Uterus (tissue), 2 donors: ENCODE results near the gene HOTAIR.

Experiments used
- POLR2A ChIP-seq, 2 donors: fragments of 450-650 bp; IDR thresholded peaks; one replicate each; pipeline ENCODE4 v1.6.1; 2016; ENCODE audit warnings: antibody characterized with exemption in 2 of 2, mild to moderate bottlenecking in 1 of 2, moderate library complexity in 1 of 2
- TF ChIP-seq, protein P1 (sequence below), 4 experiments: fragments of 200-600 bp in 2 of 4; fragments of 450-650 bp in 2 of 4; sonication (generic) in 2 of 4; IDR thresholded peaks; one replicate each; pipeline ENCODE4 v1.5.1; 2016 to 2019; ENCODE audit warnings: antibody characterized with exemption in 4 of 4, mild to moderate bottlenecking in 2 of 4, moderate library complexity in 1 of 4

GRCh38 chr12:53941750-53942149, 33.0 kb downstream of the HOTAIR start:
- TF ChIP-seq, protein P1, sequence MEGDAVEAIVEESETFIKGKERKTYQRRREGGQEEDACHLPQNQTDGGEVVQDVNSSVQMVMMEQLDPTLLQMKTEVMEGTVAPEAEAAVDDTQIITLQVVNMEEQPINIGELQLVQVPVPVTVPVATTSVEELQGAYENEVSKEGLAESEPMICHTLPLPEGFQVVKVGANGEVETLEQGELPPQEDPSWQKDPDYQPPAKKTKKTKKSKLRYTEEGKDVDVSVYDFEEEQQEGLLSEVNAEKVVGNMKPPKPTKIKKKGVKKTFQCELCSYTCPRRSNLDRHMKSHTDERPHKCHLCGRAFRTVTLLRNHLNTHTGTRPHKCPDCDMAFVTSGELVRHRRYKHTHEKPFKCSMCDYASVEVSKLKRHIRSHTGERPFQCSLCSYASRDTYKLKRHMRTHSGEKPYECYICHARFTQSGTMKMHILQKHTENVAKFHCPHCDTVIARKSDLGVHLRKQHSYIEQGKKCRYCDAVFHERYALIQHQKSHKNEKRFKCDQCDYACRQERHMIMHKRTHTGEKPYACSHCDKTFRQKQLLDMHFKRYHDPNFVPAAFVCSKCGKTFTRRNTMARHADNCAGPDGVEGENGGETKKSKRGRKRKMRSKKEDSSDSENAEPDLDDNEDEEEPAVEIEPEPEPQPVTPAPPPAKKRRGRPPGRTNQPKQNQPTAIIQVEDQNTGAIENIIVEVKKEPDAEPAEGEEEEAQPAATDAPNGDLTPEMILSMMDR (IDR thresholded peaks at IDR 0.05), result no peak
- no peak for TF ChIP-seq POLR2A (IDR thresholded peaks at IDR 0.05)
